GM18868 (cell line): Measurements from ENCODE around the gene RIGI.
"Not testable (repeated sequence)": the region's sequence is repeated elsewhere in the genome, so short reads cannot be mapped to it uniquely, and the experiment has no call there.

ENCODE experiments used
- ATAC-seq: cut with Tn5 transposase; IDR thresholded peaks from one replicate; pipeline ENCODE4 v1.9.1; 2021; ENCODE audit warnings: mild to moderate bottlenecking, moderate library complexity; ENCODE audit not compliant: unreplicated experiment

The RIGI gene

DNA sequence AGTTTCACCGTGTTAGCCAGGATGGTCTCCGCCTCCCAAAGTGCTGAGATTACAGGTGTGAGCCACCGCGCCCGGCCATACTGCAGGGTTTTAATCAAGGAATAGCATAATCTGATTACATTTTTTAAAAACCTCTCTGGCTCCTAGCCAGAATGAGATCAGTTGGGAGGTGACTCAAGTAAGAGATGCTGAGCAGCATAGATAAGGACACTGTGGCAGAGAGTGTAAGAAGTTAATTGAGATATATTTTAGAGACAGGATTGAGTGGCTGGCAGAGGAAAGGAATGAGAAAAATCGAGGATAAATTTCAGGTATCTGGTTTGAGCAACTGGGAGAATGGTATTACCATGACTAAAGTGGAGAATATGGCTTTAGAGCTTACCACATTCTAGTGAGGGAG is 7.3 kb upstream of the RIGI start:
- no peak for ATAC-seq

DNA sequence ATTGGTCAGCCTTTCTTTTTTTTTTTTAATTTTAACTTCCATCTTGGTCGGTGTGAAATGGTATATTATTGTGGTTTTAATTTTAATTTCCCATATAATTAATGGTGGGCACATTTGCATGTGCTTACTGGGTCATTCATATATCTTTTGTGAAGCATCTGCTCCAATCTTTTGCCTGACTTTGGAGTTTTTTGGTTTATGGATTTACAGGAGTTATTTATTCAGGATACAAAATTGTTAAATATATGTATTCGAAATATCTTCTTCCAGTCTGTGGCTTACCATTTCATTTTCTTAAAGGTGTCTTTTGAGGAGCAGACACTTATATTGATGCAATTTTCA is 682 bp upstream of the RIGI start:
- no peak for ATAC-seq

GRCh38 chr9:32525709-32526030 is 326 bp downstream of the RIGI start:
- peak; percentile 26 for ATAC-seq

DNA sequence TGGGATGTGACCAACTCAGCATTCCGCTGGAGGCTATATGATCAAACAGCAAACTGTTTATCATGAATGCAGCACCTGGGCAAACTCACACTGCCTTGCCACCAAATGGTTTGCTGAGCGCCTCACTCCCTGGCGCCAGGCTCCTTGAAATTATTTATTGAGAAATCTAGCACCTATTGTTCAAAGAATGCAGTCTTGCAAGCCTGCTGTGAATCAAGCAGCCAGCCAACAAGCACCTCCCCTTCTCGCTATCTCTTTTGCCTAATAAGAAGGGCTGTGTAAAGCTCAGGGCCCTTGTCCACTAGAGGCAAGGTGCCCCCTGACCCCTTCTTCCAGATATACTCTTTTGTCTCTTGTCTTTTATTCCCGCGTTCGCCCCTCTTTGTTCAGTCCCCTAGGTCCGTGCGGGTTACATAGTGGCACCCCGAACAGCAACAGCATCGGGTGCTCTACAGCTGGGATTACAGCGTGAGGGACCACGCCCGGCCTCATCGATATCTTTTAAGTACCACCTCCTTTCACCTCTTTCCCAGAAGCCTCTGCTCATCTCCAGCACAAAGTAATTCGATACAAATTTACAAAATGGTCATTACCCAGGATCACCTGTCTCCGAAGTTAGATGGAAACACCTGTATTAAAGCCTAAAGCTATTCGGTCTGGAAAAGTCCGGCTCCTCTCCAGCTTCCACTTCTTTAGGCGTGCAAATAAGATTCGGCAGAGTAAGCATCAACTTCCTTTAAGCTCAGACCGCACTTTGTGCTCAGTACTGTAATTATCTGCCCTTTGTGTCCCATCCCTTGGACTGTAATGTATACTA is 896 bp downstream of the RIGI start:
- ATAC-seq: peak; percentile 17

GRCh38 chr9:32524558-32524891 is 1.5 kb downstream of the RIGI start:
- not testable (repeated sequence) for ATAC-seq

GRCh38 chr9:32523910-32524309 is 2.1 kb downstream of the RIGI start:
- ATAC-seq: no peak

DNA sequence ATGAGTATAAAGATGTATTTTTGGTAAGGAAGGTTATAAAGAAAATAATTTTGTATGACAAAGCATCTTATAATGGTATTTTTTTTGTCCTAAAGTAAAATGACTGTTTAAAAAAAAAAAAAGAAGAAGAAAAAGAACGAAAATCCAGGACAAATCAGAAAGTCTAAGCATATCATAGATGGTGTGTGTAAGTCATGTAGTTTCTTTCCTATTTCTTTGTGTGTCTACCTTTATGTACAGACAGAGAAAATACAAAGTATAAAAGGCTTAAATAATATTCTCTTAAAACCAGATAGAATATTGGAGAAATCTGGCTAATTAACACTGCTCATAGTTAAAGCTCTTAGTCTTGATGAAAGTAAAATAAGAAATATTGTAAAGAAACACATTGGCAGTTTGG is 7.7 kb downstream of the RIGI start:
- ATAC-seq: no peak

GRCh38 chr9:32516241-32516640 is 9.8 kb downstream of the RIGI start:
- no peak for ATAC-seq

- ATAC-seq: no peak
These were observed 17.3 kb downstream of the RIGI start for GRCh38 chr9:32508728-32509127.

GRCh38 chr9:32503008-32503407 is 23.0 kb downstream of the RIGI start:
- ATAC-seq: no peak

DNA sequence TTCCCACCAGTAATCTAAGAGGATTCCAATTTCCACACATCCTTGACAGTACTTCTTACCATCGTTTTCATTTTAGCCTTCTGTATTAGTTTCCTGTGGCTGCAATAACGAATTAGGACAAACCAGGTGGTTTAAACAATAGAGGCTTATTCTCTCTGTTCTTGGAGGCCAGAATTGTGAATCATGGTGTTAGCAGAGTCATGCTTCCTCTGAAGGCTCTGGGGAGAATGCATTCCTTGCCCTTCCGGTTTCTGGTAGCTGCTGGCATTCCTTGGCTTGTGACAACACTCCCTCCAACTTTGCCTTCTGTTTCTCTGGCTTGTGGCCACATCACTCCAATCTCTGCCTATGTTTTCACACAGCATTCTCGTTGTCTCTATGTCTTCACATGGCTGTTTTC is 23.5 kb downstream of the RIGI start:
- ATAC-seq: no peak

- ATAC-seq: no peak
These were observed 24.1 kb downstream of the RIGI start for GRCh38 chr9:32501868-32502267.

- no peak for ATAC-seq
These were observed 25.2 kb downstream of the RIGI start for GRCh38 chr9:32500768-32501167.

DNA sequence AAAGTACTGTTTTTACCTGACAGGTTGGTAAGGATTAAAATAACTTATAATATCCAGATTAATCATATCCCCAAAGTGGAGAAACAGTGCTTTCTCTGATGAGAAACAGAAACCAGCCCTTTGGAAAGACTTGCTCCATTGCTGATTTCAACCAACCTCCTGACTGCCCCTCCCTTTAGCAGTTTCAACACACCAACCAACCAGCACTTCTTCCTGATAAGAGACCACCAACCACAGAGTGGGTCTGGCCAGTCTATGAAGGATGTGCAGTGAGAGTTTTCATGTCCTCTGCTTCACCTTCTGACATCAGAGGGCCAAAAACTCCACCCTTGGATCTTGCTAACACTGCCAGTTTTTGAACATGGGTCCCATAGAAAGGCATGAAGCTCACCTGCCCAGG is 28.1 kb downstream of the RIGI start:
- ATAC-seq: no peak

DNA sequence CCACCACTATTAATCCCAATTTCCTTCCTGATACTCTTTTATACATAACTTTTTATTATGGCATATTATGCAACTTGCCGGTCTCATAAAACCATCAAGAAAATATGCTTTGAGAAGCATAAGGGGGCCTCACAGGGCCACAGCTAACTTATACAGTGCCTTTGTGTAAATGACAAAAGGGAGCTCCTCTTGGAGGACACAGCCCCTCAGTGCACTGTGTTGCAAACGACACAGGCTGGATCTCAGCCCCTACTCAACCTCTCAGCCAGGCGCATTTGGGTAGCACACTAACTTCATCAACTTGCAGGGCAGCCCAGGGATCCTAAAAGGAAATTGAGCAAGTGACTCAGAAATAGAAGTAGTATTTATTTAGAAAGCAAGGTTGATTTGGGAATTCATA is 35.4 kb downstream of the RIGI start:
- no peak for ATAC-seq

DNA sequence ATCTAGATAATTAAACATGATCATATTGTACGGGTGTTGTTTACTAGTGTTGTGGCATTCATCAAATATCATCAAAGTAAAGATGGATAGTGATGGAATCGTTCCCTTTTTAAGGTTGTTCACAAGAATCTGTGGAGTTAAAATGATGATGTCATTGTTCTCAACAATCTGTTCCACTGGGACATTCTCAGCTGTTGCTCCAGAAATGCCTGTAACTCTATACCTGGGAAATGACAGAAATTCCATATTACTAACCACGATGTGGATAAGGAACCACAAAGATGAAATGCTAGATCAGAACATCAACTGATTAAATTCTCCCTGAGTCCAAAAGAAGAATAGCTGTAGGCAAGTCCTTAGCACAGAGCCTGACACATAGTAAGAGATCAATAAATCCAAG is 38.0 kb downstream of the RIGI start:
- ATAC-seq: no peak

DNA sequence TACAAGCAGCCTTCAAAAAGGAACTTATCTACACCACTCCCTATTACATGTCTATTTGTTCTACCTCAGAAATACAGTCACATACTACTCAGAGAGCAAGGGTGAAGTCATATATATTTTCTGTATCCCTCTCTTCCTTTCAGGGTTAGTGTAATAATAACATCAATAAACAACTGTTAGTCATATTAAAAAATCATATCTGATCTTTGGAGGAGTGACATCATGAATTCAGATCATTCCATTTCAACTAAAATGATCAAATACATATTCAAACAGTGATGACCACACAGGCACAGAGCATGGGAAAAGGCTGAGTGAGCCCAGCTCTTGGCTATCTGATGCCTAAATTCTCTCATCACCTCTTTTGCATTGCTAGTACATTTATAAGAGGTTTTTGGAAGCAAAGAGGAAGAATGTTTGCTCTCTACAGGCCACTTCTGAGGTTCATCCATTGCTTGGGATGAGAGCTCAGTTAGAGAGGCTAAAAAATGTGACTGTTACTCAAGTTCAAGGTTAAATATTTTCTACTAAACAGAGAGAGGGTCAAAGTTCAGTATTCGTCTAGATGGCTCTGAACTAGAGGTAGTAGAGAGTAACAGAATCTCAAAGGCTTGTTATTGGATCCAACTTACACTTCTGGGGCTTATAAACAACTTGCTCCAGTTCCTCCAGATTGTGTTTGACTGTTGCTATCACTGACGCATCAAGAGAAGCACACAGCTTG is 39.0 kb downstream of the RIGI start:
- ATAC-seq: no peak

DNA sequence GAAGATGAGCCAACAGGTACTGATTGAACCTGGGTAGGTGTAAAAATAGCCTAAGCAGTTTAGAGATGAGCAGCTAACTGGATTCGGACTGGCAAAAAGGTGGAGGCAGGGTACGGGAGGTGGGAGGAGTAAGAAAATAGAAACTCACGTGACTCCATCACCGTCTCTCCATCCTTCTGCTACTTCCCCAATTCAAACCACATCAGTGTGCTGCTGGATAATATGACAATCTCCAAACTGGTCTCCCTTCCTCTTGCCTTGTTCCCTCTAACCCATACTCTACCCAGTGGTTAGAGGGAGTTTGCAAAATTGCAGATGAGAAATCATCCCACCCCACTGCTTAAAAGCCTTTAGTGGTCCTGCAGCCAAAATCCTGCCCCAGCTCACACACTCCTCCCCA is 42.7 kb downstream of the RIGI start:
- ATAC-seq: no peak
